Bronchial epithelial cell (primary cell): ENCODE data around the gene NANOS3. TPM values are rescaled to one million over a fixed set of nuclear protein-coding genes. Genes with fewer than 3 reads are reported as not detected.

ENCODE experiments used
- DNase-seq: peaks from one replicate; pipeline ENCODE4 v3.0.0-alpha.2; 2010; ENCODE audit warnings: low read depth
- FAIRE-seq: peaks from 2 replicates; lab custom pipeline; 2011; peaks lifted over from hg19 to GRCh38; lab: Jason Lieb, UNC
- H3K27me3 ChIP-seq: 2 replicates; pipeline ENCODE4 v1.5.1; 2011; ENCODE audit warnings: low read length; ENCODE audit not compliant: control insufficient read depth, insufficient read depth
- H3K36me3 ChIP-seq: 2 replicates; pipeline ENCODE4 v1.5.1; 2011; ENCODE audit warnings: low read length; ENCODE audit not compliant: control insufficient read depth, insufficient read depth
- H3K4me3 ChIP-seq: 2 replicates; pipeline ENCODE4 v1.5.1; 2011; ENCODE audit warnings: mild to moderate bottlenecking, low read depth, low read length, control low read depth
- CTCF ChIP-seq: IDR thresholded peaks from 2 replicates; pipeline ENCODE4 v1.5.1; 2011; ENCODE audit warnings: mild to moderate bottlenecking, moderate library complexity, low read length, control low read depth, inconsistent platforms; ENCODE audit not compliant: insufficient read depth, severe bottlenecking
- total RNA-seq: library from RNA; depleted of rRNA; stranded (reverse); fragments of >200 nt; gene quantifications from 2 replicates; pipeline ENCODE4 v1.2.1, GENCODE V29; 2014

Gene NANOS3
- total RNA-seq, 1 donor from 2014 or later: 0.53 TPM

GRCh38 chr19:13868663-13869062 lies 8.3 kb upstream of the NANOS3 start:
- Histone ChIP-seq H3K27me3 (peaks cover 9% of the 10 kb centered on the region), H3K36me3 (no peaks in the 10 kb centered on the region), H3K4me3 (no peak overlapping the region)
- no peak for DNase-seq
- no peak for TF ChIP-seq CTCF
- FAIRE-seq: peak; percentile 62

- no peak for DNase-seq
- H3K36me3 ChIP-seq: no peaks in the 10 kb centered on the region
- H3K4me3 ChIP-seq: no peak overlapping the region
- peaks cover 9% of the 10 kb centered on the region for H3K27me3 ChIP-seq
- FAIRE-seq: no peak
- TF ChIP-seq CTCF: no peak
These were observed 7.7 kb upstream of the NANOS3 start for GRCh38 chr19:13869281-13869680.

- no peak for TF ChIP-seq CTCF
- FAIRE-seq (no peak), DNase-seq (no peak)
- no peaks in the 10 kb centered on the region for H3K36me3 ChIP-seq
- H3K27me3 ChIP-seq: peaks cover 9% of the 10 kb centered on the region
- H3K4me3 ChIP-seq: no peak overlapping the region
These were observed 6.1 kb upstream of the NANOS3 start for GRCh38 chr19:13870873-13871272.

GRCh38 chr19:13872339-13872694 lies 4.6 kb upstream of the NANOS3 start:
- H3K4me3 ChIP-seq: no peak overlapping the region
- TF ChIP-seq CTCF: no peak
- no peak for DNase-seq
- H3K27me3 ChIP-seq: peaks cover 2% of the 10 kb centered on the region
- H3K36me3 ChIP-seq: no peaks in the 10 kb centered on the region
- FAIRE-seq: no peak

GRCh38 chr19:13872695-13873389 lies 4.1 kb upstream of the NANOS3 start:
- Histone ChIP-seq H3K36me3 (no peaks in the 10 kb centered on the region), H3K27me3 (peaks cover 2% of the 10 kb centered on the region), H3K4me3 (peak overlapping the region; percentile 28)
- no peak for FAIRE-seq
- peak; percentile 32 for TF ChIP-seq CTCF
- DNase-seq: no peak
